Ishikawa (cell line): ENCODE data around the gene HADHA.

Source experiments
- CEBPB ChIP-seq: IDR thresholded peaks from 2 replicates; pipeline ENCODE4 v1.6.1; 2012
- CREB1 ChIP-seq: IDR thresholded peaks from 2 replicates; pipeline ENCODE4 v1.6.1; 2012; ENCODE audit warnings: low read depth
- EP300 ChIP-seq: IDR thresholded peaks from 2 replicates; pipeline ENCODE4 v1.6.1; 2012; ENCODE audit warnings: borderline replicate concordance
- FOXM1 ChIP-seq: IDR thresholded peaks from 2 replicates; pipeline ENCODE4 v1.6.1; 2012; ENCODE audit warnings: low read depth, borderline replicate concordance
- NFIC ChIP-seq: IDR thresholded peaks from 2 replicates; pipeline ENCODE4 v1.6.1; 2012
- REST ChIP-seq: IDR thresholded peaks from 2 replicates; pipeline ENCODE4 v1.6.1; 2012; ENCODE audit warnings: low read depth, mild to moderate bottlenecking
- TAF1 ChIP-seq: IDR thresholded peaks from 2 replicates; pipeline ENCODE4 v1.6.1; 2012; ENCODE audit warnings: low read depth, mild to moderate bottlenecking
- TCF12 ChIP-seq: IDR thresholded peaks from 2 replicates; pipeline ENCODE4 v1.6.1; 2012; ENCODE audit warnings: low read depth
- TEAD4 ChIP-seq: IDR thresholded peaks from 2 replicates; pipeline ENCODE4 v1.6.1; 2012
- YY1 ChIP-seq: IDR thresholded peaks from 2 replicates; pipeline ENCODE4 v1.6.1; 2012; ENCODE audit warnings: low read depth

- TF ChIP-seq FOXM1 (no peak), EP300 (no peak), TEAD4 (no peak), YY1 (no peak), CREB1 (no peak), REST (no peak), CEBPB (no peak), NFIC (no peak), TAF1 (no peak), TCF12 (no peak)
Observed at GRCh38 chr2:26175466-26176278, 68.8 kb downstream of the HADHA start.
